ENCODE measurements around the gene APC. TPM values are rescaled to one million over a fixed set of nuclear protein-coding genes. Genes with fewer than 3 reads are reported as not detected.

The APC gene
- total RNA-seq, 2 donors from 2014 or later, result 27.5 to 75.8 TPM

DNA sequence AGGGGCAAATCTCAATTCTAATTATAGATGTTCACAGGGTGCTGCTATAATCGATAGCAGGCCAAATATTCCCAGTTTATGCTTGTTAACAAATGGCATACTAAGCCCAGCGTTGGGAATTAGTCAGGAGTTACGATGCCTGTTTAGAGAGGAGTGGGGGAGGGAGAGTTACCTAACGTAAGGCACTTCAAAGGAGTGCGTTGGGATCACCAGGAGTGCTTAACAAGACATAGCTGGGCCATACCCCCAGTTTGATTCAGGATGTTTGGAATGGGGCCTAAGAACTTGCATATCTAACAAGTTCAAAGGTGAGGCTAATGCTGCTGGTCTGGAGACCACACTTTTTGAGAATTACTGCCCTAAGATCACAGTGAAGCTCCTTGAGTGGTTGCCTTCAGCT is 108.9 kb downstream of the APC start:
- TF ChIP-seq POLR2A (IDR thresholded peaks at IDR 0.05), result no peak
- TF ChIP-seq, protein P1, sequence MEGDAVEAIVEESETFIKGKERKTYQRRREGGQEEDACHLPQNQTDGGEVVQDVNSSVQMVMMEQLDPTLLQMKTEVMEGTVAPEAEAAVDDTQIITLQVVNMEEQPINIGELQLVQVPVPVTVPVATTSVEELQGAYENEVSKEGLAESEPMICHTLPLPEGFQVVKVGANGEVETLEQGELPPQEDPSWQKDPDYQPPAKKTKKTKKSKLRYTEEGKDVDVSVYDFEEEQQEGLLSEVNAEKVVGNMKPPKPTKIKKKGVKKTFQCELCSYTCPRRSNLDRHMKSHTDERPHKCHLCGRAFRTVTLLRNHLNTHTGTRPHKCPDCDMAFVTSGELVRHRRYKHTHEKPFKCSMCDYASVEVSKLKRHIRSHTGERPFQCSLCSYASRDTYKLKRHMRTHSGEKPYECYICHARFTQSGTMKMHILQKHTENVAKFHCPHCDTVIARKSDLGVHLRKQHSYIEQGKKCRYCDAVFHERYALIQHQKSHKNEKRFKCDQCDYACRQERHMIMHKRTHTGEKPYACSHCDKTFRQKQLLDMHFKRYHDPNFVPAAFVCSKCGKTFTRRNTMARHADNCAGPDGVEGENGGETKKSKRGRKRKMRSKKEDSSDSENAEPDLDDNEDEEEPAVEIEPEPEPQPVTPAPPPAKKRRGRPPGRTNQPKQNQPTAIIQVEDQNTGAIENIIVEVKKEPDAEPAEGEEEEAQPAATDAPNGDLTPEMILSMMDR (IDR thresholded peaks at IDR 0.05), result no peak
- intact Hi-C loops (cut with DNase I), result no loop called here
- Histone ChIP-seq H3K4me3 (no peak overlapping the region), H3K27ac (no peak overlapping the region), H3K4me1 (peaks cover 9% of the 10 kb centered on the region), H3K36me3 (replicated peaks in 1 of 2; ENCODE audit: insufficient read depth in 1 of 2, low read depth in 2 of 2) (no peaks in the 10 kb centered on the region), H3K27me3 (no peaks in the 10 kb centered on the region), H3K9me3 (no peaks in the 10 kb centered on the region)
- no peak for ATAC-seq
- no peak for DNase-seq
- 84 to 88% methylated on average over 5 of the region's 5 CpGs for WGBS, 2 donors

GRCh38 chr5:112847306-112847705 is 109.6 kb downstream of the APC start:
- TF ChIP-seq, protein P1 (IDR thresholded peaks at IDR 0.05), result no peak
- TF ChIP-seq POLR2A (IDR thresholded peaks at IDR 0.05), result no peak
- H3K27me3 ChIP-seq, result no peaks in the 10 kb centered on the region
- no peak overlapping the region for H3K4me3 ChIP-seq
- DNase-seq (no peak), ATAC-seq (no peak)
- H3K4me1 ChIP-seq, result peaks cover 9% of the 10 kb centered on the region
- no peaks in the 10 kb centered on the region for H3K36me3 ChIP-seq (replicated peaks in 1 of 2; ENCODE audit: insufficient read depth in 1 of 2, low read depth in 2 of 2)
- H3K27ac ChIP-seq, result no peak overlapping the region
- intact Hi-C loops (cut with DNase I), result no loop called here
- H3K9me3 ChIP-seq, result no peaks in the 10 kb centered on the region

GRCh38 chr5:112848116-112848811 is 110.6 kb downstream of the APC start:
- no peak for TF ChIP-seq POLR2A (IDR thresholded peaks at IDR 0.05)
- TF ChIP-seq, protein P1 (IDR thresholded peaks at IDR 0.05), result peak; percentile 42 to 80 (median 69)
- Histone ChIP-seq H3K27ac (no peak overlapping the region), H3K4me3 (no peak overlapping the region), H3K27me3 (no peaks in the 10 kb centered on the region), H3K4me1 (peaks cover 9% of the 10 kb centered on the region), H3K9me3 (no peaks in the 10 kb centered on the region), H3K36me3 (replicated peaks in 1 of 2; ENCODE audit: insufficient read depth in 1 of 2, low read depth in 2 of 2) (no peaks in the 10 kb centered on the region)
- peak; percentile 92 for ATAC-seq
- DNase-seq, result peak in 2 of 4 donors; percentile 12 to 30
- WGBS, 2 donors, result 40% methylated on average over 8 of the region's 8 CpGs
- intact Hi-C loops (cut with DNase I), result no loop called here

- Histone ChIP-seq H3K4me3 (no peak overlapping the region), H3K27ac (no peak overlapping the region), H3K4me1 (peaks cover 4% of the 10 kb centered on the region), H3K36me3 (replicated peaks in 1 of 2; ENCODE audit: insufficient read depth in 1 of 2, low read depth in 2 of 2) (no peaks in the 10 kb centered on the region), H3K9me3 (no peaks in the 10 kb centered on the region), H3K27me3 (no peaks in the 10 kb centered on the region)
- WGBS, 2 donors, result 25 to 48% methylated on average over 2 of the region's 2 CpGs
- TF ChIP-seq, protein P1 (IDR thresholded peaks at IDR 0.05), result no peak
- no peak for TF ChIP-seq POLR2A (IDR thresholded peaks at IDR 0.05)
- DNase-seq (no peak), ATAC-seq (no peak)
- intact Hi-C loops (cut with DNase I), result no loop called here
These were observed 112.2 kb downstream of the APC start for GRCh38 chr5:112849912-112850311.

- TF ChIP-seq POLR2A (IDR thresholded peaks at IDR 0.05), result no peak
- TF ChIP-seq, protein P1 (IDR thresholded peaks at IDR 0.05), result no peak
- H3K27ac ChIP-seq, result no peak overlapping the region
- DNase-seq (no peak), ATAC-seq (no peak)
- no peaks in the 10 kb centered on the region for H3K4me1 ChIP-seq
- intact Hi-C loops (cut with DNase I), result no loop called here
- no peak overlapping the region for H3K4me3 ChIP-seq
- no peaks in the 10 kb centered on the region for H3K36me3 ChIP-seq (replicated peaks in 1 of 2; ENCODE audit: insufficient read depth in 1 of 2, low read depth in 2 of 2)
- 76 to 84% methylated on average over 1 of the region's 1 CpG for WGBS, 2 donors
- no peaks in the 10 kb centered on the region for H3K9me3 ChIP-seq
- H3K27me3 ChIP-seq, result no peaks in the 10 kb centered on the region
These were observed 117.0 kb downstream of the APC start for GRCh38 chr5:112854651-112855050.

Measured in body of pancreas (tissue), 4 donors.